Lower lobe of right lung (tissue), 2 donors: Measurements from ENCODE around the gene WDR82. TPM values are rescaled to one million over a fixed set of nuclear protein-coding genes. Genes with fewer than 3 reads are reported as not detected.

ENCODE experiments used
- ATAC-seq, 2 donors: fragments of 200-7000 bp; cut with Tn5 transposase; one replicate each; pipeline ENCODE4 v1.9.1; 2020 to 2022; ENCODE audit warnings: mild to moderate bottlenecking in 2 of 2, moderate library complexity in 2 of 2
- DNase-seq: peaks from one replicate; pipeline ENCODE4 v3.0.0-alpha.2; 2020
- H3K27ac ChIP-seq: fragments of 200-600 bp; one replicate; pipeline ENCODE4 v1.8.0; 2022
- H3K27me3 ChIP-seq: fragments of 200-600 bp; one replicate; pipeline ENCODE4 v1.8.0; 2022; ENCODE audit warnings: low read depth
- H3K36me3 ChIP-seq: fragments of 200-600 bp; one replicate; pipeline ENCODE4 v1.8.0; 2022; ENCODE audit warnings: mild to moderate bottlenecking
- H3K4me1 ChIP-seq: fragments of 200-600 bp; one replicate; pipeline ENCODE4 v1.8.0; 2022
- H3K4me3 ChIP-seq: fragments of 200-600 bp; one replicate; pipeline ENCODE4 v1.8.0; 2022; ENCODE audit warnings: mild to moderate bottlenecking
- H3K9me3 ChIP-seq: fragments of 200-600 bp; one replicate; pipeline ENCODE4 v1.8.0; 2022
- CTCF ChIP-seq: fragments of 200-600 bp; IDR thresholded peaks from one replicate; pipeline ENCODE4 v1.8.0; 2022; ENCODE audit warnings: antibody characterized with exemption, mild to moderate bottlenecking
- intact Hi-C: fragments of 100-400 bp; cut with DNase I; formaldehyde crosslinking; loops from one replicate; pipeline ENCODE4 v1.11.0; 2022
- total RNA-seq: library from RNA; stranded (reverse); fragmentation: NEBNext Ultra II Directional; extraction: Animal tissue kit (Norgen Biotek cat#: 25700); gene quantifications from one replicate; pipeline ENCODE4 v1.2.1, GENCODE V29; 2021
- donor health status: DM: no; HTN: yes; CAD: no; lungs with severe emphysema.

The WDR82 gene
- total RNA-seq, 1 donor from 2014 or later, result 60.2 TPM

- peaks cover 58% of the 10 kb centered on the region for H3K36me3 ChIP-seq
- intact Hi-C loops, result no loop called here
- no peaks in the 10 kb centered on the region for H3K9me3 ChIP-seq
- no peak overlapping the region for H3K4me3 ChIP-seq
- H3K27me3 ChIP-seq, result no peaks in the 10 kb centered on the region
- H3K27ac ChIP-seq, result no peak overlapping the region
- ATAC-seq (no peak), DNase-seq (no peak)
- H3K4me1 ChIP-seq, result peaks cover 13% of the 10 kb centered on the region
- no peak for TF ChIP-seq CTCF
Observed at GRCh38 chr3:52228266-52228665, 50.2 kb downstream of the WDR82 start.

GRCh38 chr3:52227766-52228165 lies 50.7 kb downstream of the WDR82 start:
- H3K36me3 ChIP-seq, result peaks cover 53% of the 10 kb centered on the region
- H3K4me3 ChIP-seq, result no peak overlapping the region
- intact Hi-C loops, result no loop called here
- H3K27me3 ChIP-seq, result no peaks in the 10 kb centered on the region
- no peak overlapping the region for H3K27ac ChIP-seq
- H3K4me1 ChIP-seq, result peaks cover 13% of the 10 kb centered on the region
- H3K9me3 ChIP-seq, result no peaks in the 10 kb centered on the region
- DNase-seq (no peak), ATAC-seq (no peak)
- TF ChIP-seq CTCF, result no peak

- TF ChIP-seq CTCF, result no peak
- Histone ChIP-seq H3K27ac (no peak overlapping the region), H3K36me3 (peaks cover 47% of the 10 kb centered on the region), H3K4me3 (no peak overlapping the region), H3K4me1 (peaks cover 10% of the 10 kb centered on the region), H3K9me3 (no peaks in the 10 kb centered on the region), H3K27me3 (no peaks in the 10 kb centered on the region)
- ATAC-seq (no peak), DNase-seq (no peak)
- intact Hi-C loops, result no loop called here
Observed at GRCh38 chr3:52227117-52227516, 51.3 kb downstream of the WDR82 start.

GRCh38 chr3:52226229-52226817 lies 52.1 kb downstream of the WDR82 start:
- TF ChIP-seq CTCF, result no peak
- H3K27me3 ChIP-seq, result no peaks in the 10 kb centered on the region
- H3K9me3 ChIP-seq, result no peaks in the 10 kb centered on the region
- H3K4me3 ChIP-seq, result no peak overlapping the region
- H3K4me1 ChIP-seq, result peaks cover 10% of the 10 kb centered on the region
- peaks cover 39% of the 10 kb centered on the region for H3K36me3 ChIP-seq
- intact Hi-C loops, result no loop called here
- no peak for ATAC-seq
- peak overlapping the region; percentile 18 for H3K27ac ChIP-seq
- DNase-seq, result no peak

GRCh38 chr3:52225452-52226228 lies 52.8 kb downstream of the WDR82 start, which contains the start of gene TLR9:
TLR9 (minus strand) TSS chr3:52225645; CDS start chr3:52225529, 116 bp downstream.
- intact Hi-C loops, result no loop called here
- H3K36me3 ChIP-seq, result peaks cover 32% of the 10 kb centered on the region
- H3K4me1 ChIP-seq, result peaks cover 14% of the 10 kb centered on the region
- no peak within 1 kb of the TSS for H3K4me3 ChIP-seq
- H3K9me3 ChIP-seq, result no peaks in the 10 kb centered on the region
- H3K27me3 ChIP-seq, result no peaks in the 10 kb centered on the region
- no peak for TF ChIP-seq CTCF
- DNase-seq (no peak), ATAC-seq (peak in 1 of 2 donors; percentile 24)
- H3K27ac ChIP-seq, result peak within 1 kb of the TSS; percentile 18
